ENCODE results near the gene PERP. TPM values are rescaled to one million over a fixed set of nuclear protein-coding genes. Genes with fewer than 3 reads are reported as not detected.

Gene PERP
- total RNA-seq, 2 experiments from 2014 or later: 4.6 to 4.7 TPM

GRCh38 chr6:138078491-138078890 lies 28.7 kb downstream of the PERP start:
- H3K36me3 Mint-ChIP-seq (ENCODE audit: low read depth): no peaks in the 10 kb centered on the region
- no peak overlapping the region for H3K4me3 Mint-ChIP-seq
- H3K4me1 Mint-ChIP-seq: no peaks in the 10 kb centered on the region
- no peak for DNase-seq
- no peak overlapping the region for H3K27ac Mint-ChIP-seq
- peaks cover 34% of the 10 kb centered on the region for H3K27me3 Mint-ChIP-seq
- POLR2A ChIA-PET: interaction anchor here (0.6 kb wide), 1 partner anchor 127 kb away, joined by 3 read pairs; no protein-coding TSS in a partner anchor
- CTCF ChIA-PET: no interaction called here
- H3K9me3 Mint-ChIP-seq: peaks cover 5% of the 10 kb centered on the region

DNA sequence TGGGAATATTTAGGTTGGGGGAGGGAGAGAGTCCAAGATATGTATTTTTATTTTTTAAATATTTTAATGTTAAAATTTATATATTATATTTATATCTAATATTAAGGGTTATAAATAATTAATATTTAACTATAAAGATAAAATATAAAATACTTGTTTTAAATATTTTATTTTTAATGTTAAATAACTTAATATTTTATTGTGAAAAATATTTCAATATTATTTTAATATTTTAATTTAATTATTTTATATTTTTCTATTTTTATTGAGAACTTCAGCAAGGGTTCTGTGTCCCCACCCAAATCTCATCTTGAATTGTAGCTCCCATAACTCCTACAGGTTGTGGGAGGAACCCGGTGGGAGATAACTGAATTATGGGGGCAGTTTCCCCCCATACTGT lies 34.0 kb downstream of the PERP start:
- ChIA-PET CTCF (no interaction called here), POLR2A (no interaction called here)
- H3K4me1 Mint-ChIP-seq: no peaks in the 10 kb centered on the region
- H3K9me3 Mint-ChIP-seq: peaks cover 9% of the 10 kb centered on the region
- H3K27ac Mint-ChIP-seq: no peak overlapping the region
- no peak overlapping the region for H3K4me3 Mint-ChIP-seq
- peaks cover 22% of the 10 kb centered on the region for H3K27me3 Mint-ChIP-seq
- no peak for DNase-seq
- no peaks in the 10 kb centered on the region for H3K36me3 Mint-ChIP-seq (ENCODE audit: low read depth)

- no peak for DNase-seq
- Mint-ChIP-seq H3K27me3 (peaks cover 18% of the 10 kb centered on the region), H3K4me1 (no peaks in the 10 kb centered on the region), H3K36me3 (ENCODE audit: low read depth) (no peaks in the 10 kb centered on the region), H3K27ac (no peak overlapping the region), H3K9me3 (no peaks in the 10 kb centered on the region), H3K4me3 (no peak overlapping the region)
- ChIA-PET POLR2A (no interaction called here), CTCF (no interaction called here)
These were observed 43.5 kb downstream of the PERP start for GRCh38 chr6:138063726-138064125.

DNA sequence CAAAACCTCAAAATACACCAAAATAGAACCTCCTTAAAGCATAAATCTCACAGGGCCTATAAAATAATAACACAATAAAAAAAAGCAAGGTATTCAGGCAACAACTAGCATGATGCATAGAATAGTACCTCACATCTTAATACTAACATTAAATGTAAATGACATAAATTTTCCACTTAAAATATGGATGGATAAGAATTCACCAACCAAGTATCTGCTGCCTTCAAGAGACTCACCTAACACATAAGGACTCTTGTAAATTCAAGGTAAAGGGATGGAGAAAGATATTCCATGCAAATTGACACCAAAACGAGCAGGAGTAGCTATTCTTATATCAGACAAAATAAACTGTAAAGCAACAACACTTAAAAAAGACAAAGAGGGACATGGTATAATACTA lies 52.2 kb downstream of the PERP start:
- ChIA-PET CTCF (interaction anchor here (0.6 kb wide), 1 partner anchor 59 kb away, joined by 3 read pairs; no protein-coding TSS in a partner anchor), POLR2A (interaction anchor here (0.6 kb wide), 1 partner anchor 1991 kb away, joined by 3 read pairs; no protein-coding TSS in a partner anchor)
- H3K9me3 Mint-ChIP-seq: peaks cover 8% of the 10 kb centered on the region
- DNase-seq: no peak
- H3K27ac Mint-ChIP-seq: no peak overlapping the region
- H3K36me3 Mint-ChIP-seq (ENCODE audit: low read depth): no peaks in the 10 kb centered on the region
- H3K4me3 Mint-ChIP-seq: no peak overlapping the region
- peaks cover 49% of the 10 kb centered on the region for H3K27me3 Mint-ChIP-seq
- peaks cover 6% of the 10 kb centered on the region for H3K4me1 Mint-ChIP-seq

DNA sequence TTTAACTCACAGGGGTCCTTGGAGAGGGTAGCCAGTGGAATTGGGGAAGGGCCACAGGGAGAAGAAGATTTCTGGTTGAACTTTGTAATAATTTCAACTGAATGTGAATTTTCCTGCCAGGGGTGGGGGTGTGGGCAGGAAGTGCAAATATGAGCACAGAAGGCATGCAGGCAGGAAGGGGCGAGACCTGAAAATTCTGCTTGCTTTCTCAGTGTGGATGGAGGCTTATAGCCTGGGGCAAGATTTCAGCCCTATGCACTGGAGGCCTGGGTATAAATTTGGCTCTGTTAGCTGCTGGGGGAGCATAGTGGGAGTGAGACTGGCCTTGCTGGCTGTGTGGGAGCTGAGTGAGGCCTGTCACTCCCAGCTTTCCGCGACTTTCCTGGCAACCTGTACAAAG lies 54.4 kb downstream of the PERP start:
- ChIA-PET CTCF (no interaction called here), POLR2A (no interaction called here)
- Mint-ChIP-seq H3K9me3 (peaks cover 8% of the 10 kb centered on the region), H3K4me3 (no peak overlapping the region), H3K27ac (no peak overlapping the region), H3K4me1 (peaks cover 6% of the 10 kb centered on the region), H3K36me3 (ENCODE audit: low read depth) (no peaks in the 10 kb centered on the region), H3K27me3 (peaks cover 46% of the 10 kb centered on the region)
- no peak for DNase-seq

DNA sequence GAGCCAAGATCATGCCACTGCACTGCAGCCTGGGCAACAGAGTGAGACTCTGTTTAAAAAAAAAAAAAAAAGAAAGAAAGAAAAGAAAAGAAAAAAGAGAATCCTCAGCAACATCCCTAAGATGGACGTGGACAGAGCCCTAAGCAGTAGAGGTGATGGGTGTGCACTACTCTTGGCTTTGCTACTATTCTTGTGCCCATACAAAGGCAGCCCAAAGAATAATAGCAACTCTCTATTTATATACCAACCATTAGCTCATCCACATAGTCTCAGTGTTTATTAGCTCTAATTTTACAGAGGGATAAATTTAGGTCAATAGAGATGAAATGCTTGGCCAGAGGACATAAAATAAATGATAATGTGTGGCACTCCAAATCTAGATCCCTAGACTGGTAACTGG lies 62.2 kb downstream of the PERP start:
- DNase-seq: no peak
- Mint-ChIP-seq H3K4me1 (no peaks in the 10 kb centered on the region), H3K9me3 (no peaks in the 10 kb centered on the region), H3K36me3 (ENCODE audit: low read depth) (no peaks in the 10 kb centered on the region), H3K27me3 (peaks cover 20% of the 10 kb centered on the region), H3K27ac (no peak overlapping the region), H3K4me3 (no peak overlapping the region)
- CTCF ChIA-PET: no interaction called here
- POLR2A ChIA-PET: no interaction called here

DNA sequence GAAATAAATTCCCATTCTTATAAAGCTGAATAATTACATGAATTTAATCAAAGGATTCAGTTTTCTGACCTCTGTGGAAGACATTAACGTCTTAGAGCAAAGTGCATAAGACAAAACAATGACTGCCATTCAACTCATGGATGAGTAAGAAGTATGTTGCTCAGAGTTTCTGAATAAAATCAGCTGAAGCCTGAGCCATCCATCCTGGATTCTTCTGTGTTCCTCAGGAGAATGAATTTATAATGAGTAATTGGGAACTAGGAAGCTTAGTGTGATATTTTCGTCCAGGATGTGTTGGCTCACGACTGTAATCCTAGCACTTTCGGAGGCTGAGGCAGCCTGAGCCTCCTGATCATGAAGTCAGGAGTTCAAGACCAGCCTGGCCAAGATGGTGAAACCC lies 62.8 kb downstream of the PERP start:
- no peak for DNase-seq
- POLR2A ChIA-PET: no interaction called here
- H3K4me1 Mint-ChIP-seq: no peaks in the 10 kb centered on the region
- H3K27me3 Mint-ChIP-seq: peaks cover 20% of the 10 kb centered on the region
- no peak overlapping the region for H3K27ac Mint-ChIP-seq
- no peaks in the 10 kb centered on the region for H3K36me3 Mint-ChIP-seq (ENCODE audit: low read depth)
- no peaks in the 10 kb centered on the region for H3K9me3 Mint-ChIP-seq
- H3K4me3 Mint-ChIP-seq: no peak overlapping the region
- CTCF ChIA-PET: no interaction called here

Other genes starting within 250 kb of the PERP start
- gene TNFAIP3, start 240.2 kb downstream of the PERP start, total RNA-seq: 10 to 100 TPM; 41.8 to 43.9 TPM
- gene ARFGEF3, start 54.5 kb upstream of the PERP start, total RNA-seq: under 1 TPM; 0.05 to 0.06 TPM
- gene PBOV1, start 111.1 kb upstream of the PERP start, total RNA-seq: not detected